ENCODE results near the gene EIF3J. TPM values are rescaled to one million over a fixed set of nuclear protein-coding genes. Genes with fewer than 3 reads are reported as not detected.

EIF3J gene
- total RNA-seq, 1 experiment from 2014 or later = 129 TPM

DNA sequence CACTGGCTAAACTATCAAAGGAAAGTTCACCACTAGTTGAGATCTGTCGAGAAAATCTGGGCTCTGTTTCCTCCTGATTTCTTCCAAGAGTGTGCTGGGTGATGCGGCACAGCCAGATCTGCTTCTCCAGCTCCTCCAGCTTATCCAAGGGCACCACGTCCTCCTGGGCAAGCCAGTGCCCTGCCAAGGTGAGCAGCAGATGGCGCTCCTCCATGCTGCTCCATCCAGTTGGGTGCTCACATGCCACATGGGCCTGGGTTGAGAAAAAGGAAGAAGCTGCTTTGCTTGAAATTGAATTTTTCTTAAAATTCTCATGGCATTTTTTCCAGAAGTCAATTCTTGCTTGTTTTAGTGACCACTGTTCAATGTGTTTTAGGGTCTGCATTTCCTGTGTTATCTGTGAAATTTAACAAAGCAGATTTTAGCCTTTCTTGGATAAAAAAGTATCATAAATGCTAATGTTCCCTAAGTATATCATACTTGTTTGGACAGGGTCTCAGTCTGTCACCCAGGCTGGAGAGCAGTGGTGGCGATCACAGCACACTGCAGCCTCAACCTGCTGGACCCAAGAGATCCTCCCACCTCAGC is 47.3 kb downstream of the EIF3J start:
- no peak overlapping the region for H3K18ac ChIP-seq (ENCODE audit: insufficient read length, low read depth, low read length)
- no peak overlapping the region for H2AFZ ChIP-seq (ENCODE audit: low read length)
- no peaks in the 10 kb centered on the region for H3K27me3 ChIP-seq (ENCODE audit: insufficient read depth, low read length)
- no peak overlapping the region for H3K9ac ChIP-seq (ENCODE audit: extremely low read depth, insufficient read length, low read length)
- no peak overlapping the region for H2BK5ac ChIP-seq (ENCODE audit: insufficient read length, low read length)
- H3K9me3 Mint-ChIP-seq = no peaks in the 10 kb centered on the region
- no peak overlapping the region for H4K8ac ChIP-seq (replicated peaks; ENCODE audit: insufficient read length, low read depth, low read length)
- no peak overlapping the region for H3K27ac Mint-ChIP-seq
- no peak overlapping the region for H2BK15ac ChIP-seq (ENCODE audit: low read depth, low read length)
- no peak overlapping the region for H3K4me2 ChIP-seq (ENCODE audit: insufficient read depth, insufficient read length, low read length)
- H4K5ac ChIP-seq (ENCODE audit: insufficient read length, low read depth, low read length) = no peak overlapping the region
- TF ChIP-seq, protein P1, sequence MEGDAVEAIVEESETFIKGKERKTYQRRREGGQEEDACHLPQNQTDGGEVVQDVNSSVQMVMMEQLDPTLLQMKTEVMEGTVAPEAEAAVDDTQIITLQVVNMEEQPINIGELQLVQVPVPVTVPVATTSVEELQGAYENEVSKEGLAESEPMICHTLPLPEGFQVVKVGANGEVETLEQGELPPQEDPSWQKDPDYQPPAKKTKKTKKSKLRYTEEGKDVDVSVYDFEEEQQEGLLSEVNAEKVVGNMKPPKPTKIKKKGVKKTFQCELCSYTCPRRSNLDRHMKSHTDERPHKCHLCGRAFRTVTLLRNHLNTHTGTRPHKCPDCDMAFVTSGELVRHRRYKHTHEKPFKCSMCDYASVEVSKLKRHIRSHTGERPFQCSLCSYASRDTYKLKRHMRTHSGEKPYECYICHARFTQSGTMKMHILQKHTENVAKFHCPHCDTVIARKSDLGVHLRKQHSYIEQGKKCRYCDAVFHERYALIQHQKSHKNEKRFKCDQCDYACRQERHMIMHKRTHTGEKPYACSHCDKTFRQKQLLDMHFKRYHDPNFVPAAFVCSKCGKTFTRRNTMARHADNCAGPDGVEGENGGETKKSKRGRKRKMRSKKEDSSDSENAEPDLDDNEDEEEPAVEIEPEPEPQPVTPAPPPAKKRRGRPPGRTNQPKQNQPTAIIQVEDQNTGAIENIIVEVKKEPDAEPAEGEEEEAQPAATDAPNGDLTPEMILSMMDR (conservative IDR thresholded peaks at IDR 0.05) = peak; percentile 70
- H3K36me3 Mint-ChIP-seq (ENCODE audit: insufficient read depth in 1 of 3, low read depth in 3 of 3) = peaks cover 31 to 70% (median 63%) of the 10 kb centered on the region in 3 experiments
- DNase-seq = peak; percentile 72
- H2BK12ac ChIP-seq (ENCODE audit: insufficient read length, low read depth, low read length) = no peak overlapping the region
- H3K4ac ChIP-seq (ENCODE audit: low read depth, low read length) = no peak overlapping the region
- WGBS (ENCODE audit: extremely low coverage, insufficient read length, low lambda C conversion rate) = no CpG with 5 or more reads among the region's 5 CpGs
- H3K9me3 ChIP-seq (ENCODE audit: control insufficient read depth, low read depth, low read length) = no peaks in the 10 kb centered on the region
- H4K20me1 ChIP-seq (ENCODE audit: control insufficient read depth, insufficient read depth, insufficient read length) = no peaks in the 10 kb centered on the region
- no peaks in the 10 kb centered on the region for H3K4me1 ChIP-seq (ENCODE audit: insufficient read depth, low read length)
- no peaks in the 10 kb centered on the region for H3K79me2 ChIP-seq (ENCODE audit: insufficient read depth, low read length)
- no peak overlapping the region for H3T11ph ChIP-seq (ENCODE audit: low read length)
- no peaks in the 10 kb centered on the region for H3K23me2 ChIP-seq (ENCODE audit: insufficient read length, low read depth, low read length, poor library complexity, severe bottlenecking)
- no peak overlapping the region for H2BK20ac ChIP-seq (ENCODE audit: low read depth, low read length, poor library complexity, severe bottlenecking)
- H3K14ac ChIP-seq (ENCODE audit: insufficient read depth, low read length) = no peak overlapping the region
- no peak overlapping the region for H3K4me3 Mint-ChIP-seq
- no peak overlapping the region for H3K56ac ChIP-seq (ENCODE audit: insufficient read length, low read depth, low read length)
- no peaks in the 10 kb centered on the region for H3K4me1 Mint-ChIP-seq
- H4K91ac ChIP-seq (ENCODE audit: insufficient read length, low read depth, low read length) = no peak overlapping the region
- no peak overlapping the region for H2AK5ac ChIP-seq (ENCODE audit: insufficient read length, low read length)
- no peak overlapping the region for H3K27ac ChIP-seq (ENCODE audit: insufficient read length, low read depth, low read length)
- no peak overlapping the region for H3K23ac ChIP-seq (ENCODE audit: insufficient read length, low read depth, low read length)
- no peaks in the 10 kb centered on the region for H3K27me3 Mint-ChIP-seq (ENCODE audit: low read depth)
- H2BK120ac ChIP-seq (ENCODE audit: low read depth, low read length, poor library complexity, severe bottlenecking) = no peak overlapping the region
- H3K79me1 ChIP-seq (ENCODE audit: insufficient read depth, low read depth, low read length, poor library complexity, severe bottlenecking) = no peaks in the 10 kb centered on the region
